GM18951 (cell line): ENCODE results near the gene HSP90AB1.
"Not testable (repeated sequence)": the region's sequence is repeated elsewhere in the genome, so short reads cannot be mapped to it uniquely, and the experiment has no call there.

Experiments used
- POLR2A ChIP-seq: IDR thresholded peaks from 4 replicates; pipeline ENCODE4 v1.6.1; 2011; ENCODE audit warnings: mild to moderate bottlenecking; ENCODE audit not compliant: insufficient read length, insufficient read depth; ENCODE audit errors: extremely low read depth
- in situ Hi-C: fragments of 300-500 bp; cut with MboI; formaldehyde crosslinking; loops from one replicate; pipeline ENCODE4 v1.12.0; 2022; ENCODE audit warnings: low sequenced_read_pairs, mixed read lengths, inconsistent platforms; ENCODE audit not compliant: unreplicated experiment

The HSP90AB1 gene

DNA sequence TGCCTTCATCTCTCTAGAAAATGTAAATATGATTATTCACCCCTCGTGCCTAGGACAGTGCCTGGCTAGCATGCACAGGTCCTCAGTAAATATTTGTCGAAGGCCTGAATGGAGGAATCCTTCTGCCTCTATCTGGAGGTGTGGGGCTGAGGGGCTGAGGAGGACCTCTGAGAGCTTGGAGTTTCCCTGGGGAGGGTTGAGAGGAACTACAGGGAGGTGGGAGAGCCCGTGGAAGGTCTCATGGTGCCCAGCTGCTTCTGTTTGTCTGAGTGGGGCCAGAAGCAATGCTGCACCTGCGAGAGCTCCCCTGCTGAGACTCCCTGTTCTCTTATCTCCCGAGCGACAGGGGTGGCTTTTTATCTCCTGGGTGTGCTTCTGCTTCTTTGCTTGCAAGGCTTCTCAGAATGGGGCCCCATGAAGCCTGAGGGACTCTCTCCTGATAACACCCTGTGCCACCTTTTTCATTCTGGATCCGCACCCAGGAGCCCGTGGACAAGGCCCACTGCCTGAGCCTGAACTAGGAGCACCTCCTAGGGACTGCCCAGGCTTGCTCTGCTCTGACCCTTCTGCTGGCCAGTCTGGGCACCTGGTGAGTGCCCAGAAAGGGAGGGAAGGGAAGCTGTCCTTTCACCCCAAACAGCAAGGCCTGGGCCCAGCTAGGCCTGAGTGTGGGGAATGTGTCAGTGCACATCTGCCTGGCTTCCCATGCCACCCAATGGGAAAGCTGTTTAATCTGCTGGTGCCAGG lies 21.1 kb upstream of the HSP90AB1 start:
- TF ChIP-seq POLR2A, result no peak
- in situ Hi-C loops, result no loop called here

DNA sequence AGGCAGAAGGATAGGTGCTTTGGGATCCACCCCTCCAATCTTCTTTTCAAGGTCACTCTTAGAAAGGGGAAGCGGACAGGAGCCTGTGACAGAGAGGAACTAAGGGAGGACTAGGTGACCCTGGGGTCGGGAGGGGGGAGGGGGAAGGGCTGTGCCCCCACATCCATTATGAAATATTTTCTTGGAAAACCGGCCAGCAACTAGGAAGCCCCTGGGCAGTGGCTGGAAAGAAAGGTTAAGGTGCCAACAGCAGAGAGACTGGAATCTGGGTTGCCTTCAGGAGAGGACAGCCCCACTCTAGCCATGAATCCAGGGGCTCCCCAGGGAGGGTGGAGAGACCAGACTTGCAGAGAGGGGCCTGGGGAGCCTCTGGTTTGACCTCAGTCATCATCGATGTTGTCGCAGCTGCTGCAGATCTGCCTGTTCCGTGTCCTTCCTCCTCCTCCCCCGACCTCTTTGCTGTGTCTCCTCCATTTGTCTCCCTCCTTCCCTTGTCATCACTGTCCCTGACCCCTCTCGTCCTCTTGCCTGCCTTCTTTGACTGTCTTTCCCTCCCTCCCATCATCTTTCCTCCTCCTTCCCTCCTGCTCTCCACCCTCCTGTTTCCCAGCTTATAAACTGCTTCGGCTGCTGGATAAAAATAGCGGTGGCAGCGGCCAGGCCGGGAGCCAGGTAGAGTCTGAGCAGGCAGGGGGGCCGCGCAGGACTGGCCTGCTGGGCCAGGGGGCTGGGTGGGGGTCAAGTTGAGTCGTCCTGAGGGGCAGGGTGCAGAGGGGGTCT lies 20.3 kb upstream of the HSP90AB1 start:
- in situ Hi-C loops, result no loop called here
- TF ChIP-seq POLR2A, result no peak

DNA sequence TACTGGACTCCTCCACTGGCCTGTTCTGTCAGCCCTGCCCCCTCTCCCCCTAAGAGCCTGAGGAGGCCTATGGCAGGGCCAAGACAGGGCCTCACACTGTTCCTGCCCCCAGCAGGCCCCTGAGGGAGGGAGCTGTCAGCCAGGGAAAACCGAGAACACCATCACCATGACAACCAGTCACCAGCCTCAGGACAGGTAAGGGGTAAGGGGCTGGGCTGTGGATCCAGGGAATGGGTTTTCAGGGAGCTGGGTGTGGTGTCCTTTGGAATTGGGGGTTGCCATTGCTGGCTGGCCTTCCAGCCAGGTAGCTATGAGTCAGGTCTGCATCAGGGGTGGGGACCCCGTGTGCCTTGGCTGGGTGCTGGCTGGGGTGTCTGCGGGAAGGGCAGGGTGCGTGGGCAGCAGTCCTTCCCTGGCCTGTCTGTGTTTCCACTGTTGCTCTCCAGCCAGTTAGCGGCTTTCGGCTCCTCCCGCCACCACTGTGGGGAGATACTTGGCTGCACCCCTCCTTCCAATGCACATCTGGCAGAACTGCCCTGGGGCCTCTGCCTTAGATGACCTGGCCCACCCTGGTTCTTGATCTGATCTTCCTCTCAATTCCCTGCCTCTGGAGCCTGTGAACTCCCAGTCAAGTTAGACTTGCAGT lies 19.6 kb upstream of the HSP90AB1 start:
- TF ChIP-seq POLR2A, result no peak
- in situ Hi-C loops, result no loop called here

DNA sequence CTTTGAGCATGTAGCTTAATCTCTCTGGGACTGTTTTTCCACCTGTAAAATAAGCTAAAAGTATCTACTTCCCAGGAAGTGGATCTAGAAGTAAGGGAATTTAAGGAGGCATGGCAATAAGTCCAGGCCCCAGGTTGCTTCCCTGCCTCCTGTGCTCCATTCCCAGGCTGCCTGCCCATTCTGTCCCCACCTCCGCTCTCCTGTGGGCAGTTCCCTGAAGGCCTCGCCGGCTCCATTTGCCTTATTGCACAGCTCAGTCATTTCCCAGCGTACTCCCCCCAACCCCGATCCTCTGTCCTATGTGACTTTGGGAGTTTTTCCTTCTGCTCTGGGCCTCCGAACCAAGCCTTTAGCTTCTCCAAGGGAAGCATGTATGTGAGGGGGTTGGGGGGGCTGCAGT lies 18.9 kb upstream of the HSP90AB1 start:
- in situ Hi-C loops, result no loop called here
- TF ChIP-seq POLR2A, result no peak

DNA sequence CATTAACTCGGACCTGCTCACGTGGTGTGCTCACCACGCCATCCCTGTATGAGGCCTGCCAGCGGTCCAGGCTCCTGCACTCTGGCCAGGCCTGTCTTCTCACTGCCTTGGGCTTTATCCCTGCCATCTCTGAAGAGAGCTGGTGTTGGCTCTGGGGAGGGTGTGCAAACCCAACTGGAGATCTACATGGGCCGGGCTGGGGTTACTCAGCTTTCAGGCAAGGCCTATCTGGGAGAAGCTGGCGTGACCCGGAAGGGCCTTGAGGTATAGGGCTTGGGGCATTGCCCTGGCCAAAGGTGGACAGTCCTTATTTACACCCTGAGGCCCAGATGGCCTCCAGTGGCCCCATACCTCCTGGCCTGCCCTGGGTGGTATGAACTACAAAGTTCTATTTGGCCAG lies 18.5 kb upstream of the HSP90AB1 start:
- in situ Hi-C loops, result no loop called here
- TF ChIP-seq POLR2A, result no peak

DNA sequence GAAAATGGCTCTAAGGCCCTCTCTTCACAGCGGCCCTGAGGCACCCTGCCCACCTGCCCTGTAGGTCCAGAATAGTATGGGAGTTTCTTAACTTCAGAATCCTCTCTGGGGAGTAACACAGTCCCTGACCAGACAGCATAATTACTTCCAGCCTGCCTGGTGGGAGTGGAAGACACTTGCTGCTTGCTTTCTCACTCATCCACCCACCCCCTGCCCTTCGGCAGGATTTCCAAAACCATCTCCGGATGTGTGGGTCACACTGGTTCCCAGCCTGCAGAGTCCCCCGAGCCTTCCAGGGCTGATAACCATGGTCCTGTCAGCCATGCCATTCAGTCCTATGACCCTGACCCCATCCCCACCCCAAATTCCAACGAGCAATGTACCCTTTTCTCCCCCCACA lies 18.1 kb upstream of the HSP90AB1 start:
- in situ Hi-C loops, result no loop called here
- no peak for TF ChIP-seq POLR2A

DNA sequence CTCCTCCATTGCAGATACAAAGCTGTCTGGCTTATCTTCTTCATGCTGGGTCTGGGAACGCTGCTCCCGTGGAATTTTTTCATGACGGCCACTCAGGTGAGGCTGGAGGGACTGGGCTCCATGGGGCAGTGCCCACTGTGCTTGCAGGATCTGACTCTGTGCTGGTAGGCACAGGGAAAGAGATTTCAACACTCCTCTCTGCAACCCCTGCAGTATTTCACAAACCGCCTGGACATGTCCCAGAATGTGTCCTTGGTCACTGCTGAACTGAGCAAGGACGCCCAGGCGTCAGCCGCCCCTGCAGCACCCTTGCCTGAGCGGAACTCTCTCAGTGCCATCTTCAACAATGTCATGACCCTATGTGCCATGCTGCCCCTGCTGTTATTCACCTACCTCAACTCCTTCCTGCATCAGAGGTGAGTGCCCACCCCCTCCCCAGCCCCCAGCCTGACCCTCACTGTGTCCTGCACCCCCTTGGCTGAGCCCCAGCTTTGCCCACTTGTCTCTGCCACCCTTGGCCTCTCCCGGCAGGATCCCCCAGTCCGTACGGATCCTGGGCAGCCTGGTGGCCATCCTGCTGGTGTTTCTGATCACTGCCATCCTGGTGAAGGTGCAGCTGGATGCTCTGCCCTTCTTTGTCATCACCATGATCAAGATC lies 17.4 kb upstream of the HSP90AB1 start:
- TF ChIP-seq POLR2A, result no peak
- in situ Hi-C loops, result no loop called here

DNA sequence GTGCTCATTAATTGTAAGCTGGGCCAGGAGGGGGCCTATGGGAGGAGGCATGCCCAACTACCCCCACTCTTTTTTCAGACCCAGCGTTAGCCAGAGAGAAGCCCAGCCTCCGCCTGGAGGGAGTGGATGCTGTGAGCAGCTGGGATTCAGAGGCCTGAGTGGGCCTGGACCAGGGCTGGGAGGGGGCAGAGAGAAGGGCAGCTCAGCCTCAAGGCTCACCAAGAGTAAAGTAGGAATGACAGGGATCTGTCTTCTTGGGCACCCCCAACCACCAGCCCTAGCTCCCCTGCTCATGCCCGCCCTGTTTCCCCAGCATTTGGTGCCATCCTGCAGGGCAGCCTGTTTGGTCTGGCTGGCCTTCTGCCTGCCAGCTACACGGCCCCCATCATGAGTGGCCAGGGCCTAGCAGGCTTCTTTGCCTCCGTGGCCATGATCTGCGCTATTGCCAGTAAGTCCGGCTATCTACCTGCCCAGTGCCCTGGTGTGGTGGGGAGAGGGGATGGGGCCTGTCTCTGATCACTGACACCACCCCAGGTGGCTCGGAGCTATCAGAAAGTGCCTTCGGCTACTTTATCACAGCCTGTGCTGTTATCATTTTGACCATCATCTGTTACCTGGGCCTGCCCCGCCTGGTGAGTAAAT lies 16.7 kb upstream of the HSP90AB1 start:
- in situ Hi-C loops, result no loop called here
- TF ChIP-seq POLR2A, result no peak

DNA sequence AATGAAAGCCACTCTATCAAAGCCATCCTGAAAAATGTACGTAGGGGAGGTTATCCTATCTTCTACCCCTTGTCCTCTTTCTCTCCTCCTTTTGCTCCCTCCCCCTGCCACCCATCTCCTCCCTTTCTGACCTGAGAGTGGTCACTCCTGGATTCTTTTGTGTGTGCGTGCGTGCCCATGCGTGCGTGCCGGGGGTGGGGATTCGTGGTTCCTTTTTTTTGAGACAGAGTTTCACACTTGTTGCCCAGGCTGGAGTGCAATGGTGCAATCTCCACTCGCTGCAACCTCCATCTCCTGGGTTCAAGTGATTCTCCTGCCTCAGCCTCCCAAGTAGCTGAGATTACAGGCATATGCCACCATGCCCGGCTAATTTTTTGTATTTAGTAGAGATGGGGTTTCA lies 15.5 kb upstream of the HSP90AB1 start:
- in situ Hi-C loops, result not testable (repeated sequence)

DNA sequence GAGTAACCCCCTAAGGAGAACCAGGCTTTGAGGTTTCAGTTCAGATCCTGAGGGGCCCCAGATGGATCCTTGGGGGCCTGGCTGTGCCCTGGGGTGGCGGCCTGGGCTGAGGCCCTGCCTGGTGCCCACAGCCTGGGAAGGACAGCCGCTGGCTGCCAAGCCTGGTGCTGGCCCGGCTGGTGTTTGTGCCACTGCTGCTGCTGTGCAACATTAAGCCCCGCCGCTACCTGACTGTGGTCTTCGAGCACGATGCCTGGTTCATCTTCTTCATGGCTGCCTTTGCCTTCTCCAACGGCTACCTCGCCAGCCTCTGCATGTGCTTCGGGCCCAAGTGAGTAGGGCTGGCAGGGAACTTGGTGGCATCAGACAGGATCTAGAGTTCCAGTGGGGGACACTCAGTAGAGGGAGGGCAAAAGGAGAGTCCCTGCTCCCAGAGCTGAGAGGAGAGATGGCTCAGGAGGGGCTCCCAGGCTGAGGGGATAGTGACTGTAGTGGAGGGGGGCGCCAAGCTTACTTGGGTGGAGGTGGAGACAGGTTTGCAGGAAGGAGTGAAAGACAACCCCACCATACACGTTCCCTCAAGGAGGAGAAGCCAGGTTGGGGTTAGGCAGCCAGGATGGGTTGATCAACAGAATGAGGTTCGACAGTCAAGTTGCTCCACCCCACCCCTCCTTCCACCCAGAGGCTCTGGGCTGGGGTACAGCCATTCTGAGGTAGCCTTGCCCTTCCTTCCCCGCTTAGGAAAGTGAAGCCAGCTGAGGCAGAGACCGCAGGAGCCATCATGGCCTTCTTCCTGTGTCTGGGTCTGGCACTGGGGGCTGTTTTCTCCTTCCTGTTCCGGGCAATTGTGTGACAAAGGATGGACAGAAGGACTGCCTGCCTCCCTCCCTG lies 14.0 kb upstream of the HSP90AB1 start:
- no peak for TF ChIP-seq POLR2A
- in situ Hi-C loops, result no loop called here

DNA sequence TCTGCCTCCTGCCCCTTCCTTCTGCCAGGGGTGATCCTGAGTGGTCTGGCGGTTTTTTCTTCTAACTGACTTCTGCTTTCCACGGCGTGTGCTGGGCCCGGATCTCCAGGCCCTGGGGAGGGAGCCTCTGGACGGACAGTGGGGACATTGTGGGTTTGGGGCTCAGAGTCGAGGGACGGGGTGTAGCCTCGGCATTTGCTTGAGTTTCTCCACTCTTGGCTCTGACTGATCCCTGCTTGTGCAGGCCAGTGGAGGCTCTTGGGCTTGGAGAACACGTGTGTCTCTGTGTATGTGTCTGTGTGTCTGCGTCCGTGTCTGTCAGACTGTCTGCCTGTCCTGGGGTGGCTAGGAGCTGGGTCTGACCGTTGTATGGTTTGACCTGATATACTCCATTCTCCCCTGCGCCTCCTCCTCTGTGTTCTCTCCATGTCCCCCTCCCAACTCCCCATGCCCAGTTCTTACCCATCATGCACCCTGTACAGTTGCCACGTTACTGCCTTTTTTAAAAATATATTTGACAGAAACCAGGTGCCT lies 13.3 kb upstream of the HSP90AB1 start:
- no peak for TF ChIP-seq POLR2A
- in situ Hi-C loops, result no loop called here

DNA sequence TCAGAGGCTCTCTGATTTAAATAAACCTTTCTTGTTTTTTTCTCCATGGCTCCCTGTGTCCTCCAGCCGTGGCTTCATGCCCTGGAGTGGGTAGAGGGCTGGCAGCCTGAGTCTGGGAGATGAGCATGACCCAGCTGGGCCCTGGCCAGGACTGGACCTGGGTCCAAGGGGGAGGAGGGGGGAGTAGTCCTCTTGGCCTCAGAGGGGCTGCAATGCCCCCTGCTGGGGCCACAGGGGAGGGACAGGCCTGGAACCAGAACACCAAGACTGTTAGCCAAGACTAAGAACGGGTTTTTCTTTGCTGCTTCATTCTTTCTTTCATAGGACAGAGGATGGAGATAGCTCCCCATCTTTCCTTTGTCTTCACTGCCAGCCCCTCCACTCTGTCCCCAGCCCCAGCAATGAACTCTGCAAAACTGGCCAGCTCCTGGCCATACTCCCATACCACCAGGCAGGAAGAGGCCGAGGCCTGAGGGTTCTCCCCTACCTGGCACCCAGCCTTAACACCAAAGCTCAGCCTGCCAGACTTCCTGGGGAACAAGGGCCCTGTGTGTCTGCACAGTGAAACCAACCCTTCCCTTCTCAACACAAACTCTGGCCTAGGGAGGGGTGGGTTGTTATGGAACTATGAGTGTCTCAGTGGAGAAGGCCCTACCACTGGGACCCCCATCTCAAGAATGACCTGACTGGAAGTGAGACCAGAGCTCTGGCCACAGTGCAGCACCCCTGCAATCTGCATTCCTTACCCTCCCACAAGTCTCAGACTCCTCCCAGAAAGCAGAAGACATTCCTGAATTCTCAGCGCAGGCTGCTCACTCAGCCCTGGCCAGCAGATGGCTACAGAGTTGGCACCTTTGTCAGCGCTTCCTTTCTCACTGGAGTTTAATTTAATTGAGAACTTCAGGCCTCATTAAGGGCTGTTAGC lies 12.5 kb upstream of the HSP90AB1 start:
- in situ Hi-C loops, result loop anchor here (5.0 kb wide), 1 partner anchor 62 kb away; no protein-coding TSS in a partner anchor
- TF ChIP-seq POLR2A, result no peak
